ENCODE data around the gene CBX4. TPM values are rescaled to one million over a fixed set of nuclear protein-coding genes. Genes with fewer than 3 reads are reported as not detected.

The CBX4 gene
- total and polyA plus RNA-seq, 2 of the 13 experiments (the other 11 are each of a cell fraction or from before 2014, with no cell fraction given): 25.8 to 50.8 TPM

GRCh38 chr17:79822583-79823124 is 16.6 kb downstream of the CBX4 start (continued):
- TF ChIP-seq, protein P1, sequence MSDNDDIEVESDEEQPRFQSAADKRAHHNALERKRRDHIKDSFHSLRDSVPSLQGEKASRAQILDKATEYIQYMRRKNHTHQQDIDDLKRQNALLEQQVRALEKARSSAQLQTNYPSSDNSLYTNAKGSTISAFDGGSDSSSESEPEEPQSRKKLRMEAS (IDR thresholded peaks at IDR 0.05): peak; percentile 68
- no peak for TF ChIP-seq FOXP1 (IDR thresholded peaks at IDR 0.05)
- peak; percentile 94 for TF ChIP-seq FOXP1 (CRISPR knock-in tag; IDR thresholded peaks at IDR 0.05)
- TF ChIP-seq, protein P2, sequence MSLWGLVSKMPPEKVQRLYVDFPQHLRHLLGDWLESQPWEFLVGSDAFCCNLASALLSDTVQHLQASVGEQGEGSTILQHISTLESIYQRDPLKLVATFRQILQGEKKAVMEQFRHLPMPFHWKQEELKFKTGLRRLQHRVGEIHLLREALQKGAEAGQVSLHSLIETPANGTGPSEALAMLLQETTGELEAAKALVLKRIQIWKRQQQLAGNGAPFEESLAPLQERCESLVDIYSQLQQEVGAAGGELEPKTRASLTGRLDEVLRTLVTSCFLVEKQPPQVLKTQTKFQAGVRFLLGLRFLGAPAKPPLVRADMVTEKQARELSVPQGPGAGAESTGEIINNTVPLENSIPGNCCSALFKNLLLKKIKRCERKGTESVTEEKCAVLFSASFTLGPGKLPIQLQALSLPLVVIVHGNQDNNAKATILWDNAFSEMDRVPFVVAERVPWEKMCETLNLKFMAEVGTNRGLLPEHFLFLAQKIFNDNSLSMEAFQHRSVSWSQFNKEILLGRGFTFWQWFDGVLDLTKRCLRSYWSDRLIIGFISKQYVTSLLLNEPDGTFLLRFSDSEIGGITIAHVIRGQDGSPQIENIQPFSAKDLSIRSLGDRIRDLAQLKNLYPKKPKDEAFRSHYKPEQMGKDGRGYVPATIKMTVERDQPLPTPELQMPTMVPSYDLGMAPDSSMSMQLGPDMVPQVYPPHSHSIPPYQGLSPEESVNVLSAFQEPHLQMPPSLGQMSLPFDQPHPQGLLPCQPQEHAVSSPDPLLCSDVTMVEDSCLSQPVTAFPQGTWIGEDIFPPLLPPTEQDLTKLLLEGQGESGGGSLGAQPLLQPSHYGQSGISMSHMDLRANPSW (CRISPR knock-in tag; IDR thresholded peaks at IDR 0.05; ENCODE audit: borderline replicate concordance): no peak; the same call in 1 of the 2 replicates
- TF ChIP-seq HES4 (CRISPR knock-in tag; IDR thresholded peaks at IDR 0.05; ENCODE audit: borderline replicate concordance): no peak
- no peak for TF ChIP-seq ZNF589 (CRISPR knock-in tag; conservative IDR thresholded peaks at IDR 0.05)
- 0 out of 2 replicates have a peak, but pooled peaks have one; percentile 17 for TF ChIP-seq ZBTB34 (CRISPR knock-in tag; IDR thresholded peaks at IDR 0.05)
- TF ChIP-seq ZNF441 (CRISPR knock-in tag; IDR thresholded peaks at IDR 0.05; ENCODE audit: borderline replicate concordance): peak; percentile 79; the same call in 1 of the 2 replicates
- TF ChIP-seq ZNF614 (CRISPR knock-in tag; IDR thresholded peaks at IDR 0.05; ENCODE audit: borderline replicate concordance): peak; percentile 84; the same call in 1 of the 2 replicates
- TF ChIP-seq IKZF5 (CRISPR knock-in tag; IDR thresholded peaks at IDR 0.05): peak; percentile 74; the same call in 1 of the 2 replicates
- no peak for TF ChIP-seq KLF9 (CRISPR knock-in tag; IDR thresholded peaks at IDR 0.05; ENCODE audit: low read depth)
- no peak for TF ChIP-seq ZNF850 (CRISPR knock-in tag; conservative IDR thresholded peaks at IDR 0.05)
- no peak for TF ChIP-seq EED (CRISPR knock-in tag; IDR thresholded peaks at IDR 0.05)
- no peak for TF ChIP-seq ZNF263 (CRISPR knock-in tag; IDR thresholded peaks at IDR 0.05)
- TF ChIP-seq ZSCAN20 (CRISPR knock-in tag; IDR thresholded peaks at IDR 0.05; ENCODE audit: borderline replicate concordance): 0 out of 2 replicates have a peak, but pooled peaks have one; percentile 84
- no peak for TF ChIP-seq ZNF326 (CRISPR knock-in tag; IDR thresholded peaks at IDR 0.05; ENCODE audit: borderline replicate concordance)
